H9 (cell line): ENCODE data around the gene ZSCAN22. TPM values are rescaled to one million over a fixed set of nuclear protein-coding genes. Genes with fewer than 3 reads are reported as not detected.

Experiments used
- DNase-seq: peaks from one replicate; pipeline ENCODE4 v3.0.0-alpha.2; 2017
- H2AFZ ChIP-seq: one replicate; pipeline ENCODE4 v1.6.1; 2013; ENCODE audit warnings: mild to moderate bottlenecking, low read length, control low read depth, moderate library complexity
- H2AK5ac ChIP-seq: 2 replicates; pipeline ENCODE4 v1.6.1; 2013; ENCODE audit warnings: low read length, control low read depth, mixed read lengths; ENCODE audit not compliant: insufficient read length
- H2BK120ac ChIP-seq: one replicate; pipeline ENCODE4 v1.6.1; 2013; ENCODE audit warnings: low read depth, mild to moderate bottlenecking, low read length, control low read depth, inconsistent platforms; ENCODE audit not compliant: poor library complexity, severe bottlenecking
- H2BK12ac ChIP-seq: 2 replicates; pipeline ENCODE4 v1.6.1; 2013; ENCODE audit warnings: low read length, control low read depth, mixed read lengths, low read depth; ENCODE audit not compliant: insufficient read length
- H2BK15ac ChIP-seq: 2 replicates; pipeline ENCODE4 v1.6.1; 2013; ENCODE audit warnings: low read depth, low read length, control low read depth
- H2BK20ac ChIP-seq: one replicate; pipeline ENCODE4 v1.6.1; 2013; ENCODE audit warnings: low read depth, mild to moderate bottlenecking, low read length, control low read depth, inconsistent platforms; ENCODE audit not compliant: poor library complexity, severe bottlenecking
- H2BK5ac ChIP-seq: 2 replicates; pipeline ENCODE4 v1.6.1; 2013; ENCODE audit warnings: low read length, control low read depth, mixed read lengths; ENCODE audit not compliant: insufficient read length
- H3K14ac ChIP-seq: 2 replicates; pipeline ENCODE4 v1.6.1; 2013; ENCODE audit warnings: low read length, control low read depth; ENCODE audit not compliant: insufficient read depth
- H3K18ac ChIP-seq: 2 replicates; pipeline ENCODE4 v1.6.1; 2013; ENCODE audit warnings: low read depth, mild to moderate bottlenecking, mixed read lengths, low read length, control low read depth; ENCODE audit not compliant: insufficient read length
- H3K23ac ChIP-seq: 2 replicates; pipeline ENCODE4 v1.6.1; 2013; ENCODE audit warnings: low read length, control low read depth, mixed read lengths, low read depth; ENCODE audit not compliant: insufficient read length
- H3K23me2 ChIP-seq: 2 replicates; pipeline ENCODE4 v1.6.1; 2013; ENCODE audit warnings: low read depth, mild to moderate bottlenecking, mixed read lengths, low read length, control low read depth; ENCODE audit not compliant: insufficient read length, poor library complexity, severe bottlenecking
- H3K27ac ChIP-seq: 2 replicates; pipeline ENCODE4 v1.5.1; 2013; ENCODE audit warnings: low read length, control low read depth, mixed read lengths, low read depth; ENCODE audit not compliant: insufficient read length
- H3K27me3 ChIP-seq: 2 replicates; pipeline ENCODE4 v1.6.1; 2013; ENCODE audit warnings: low read length, control low read depth, inconsistent platforms; ENCODE audit not compliant: insufficient read depth
- H3K4ac ChIP-seq: 2 replicates; pipeline ENCODE4 v1.6.1; 2013; ENCODE audit warnings: low read depth, mild to moderate bottlenecking, control low read depth, inconsistent platforms, low read length, moderate library complexity
- H3K4me1 ChIP-seq: 2 replicates; pipeline ENCODE4 v1.6.1; 2013; ENCODE audit warnings: low read length, control low read depth, inconsistent platforms; ENCODE audit not compliant: insufficient read depth
- H3K4me2 ChIP-seq: 2 replicates; pipeline ENCODE4 v1.6.1; 2013; ENCODE audit warnings: low read length, control low read depth, mixed read lengths; ENCODE audit not compliant: insufficient read length, insufficient read depth
- H3K56ac ChIP-seq: 2 replicates; pipeline ENCODE4 v1.6.1; 2013; ENCODE audit warnings: low read depth, mild to moderate bottlenecking, mixed read lengths, low read length, control low read depth; ENCODE audit not compliant: insufficient read length
- H3K79me1 ChIP-seq: 2 replicates; pipeline ENCODE4 v1.6.1; 2013; ENCODE audit warnings: low read depth, mild to moderate bottlenecking, moderate library complexity, low read length, control low read depth, inconsistent platforms; ENCODE audit not compliant: insufficient read depth, poor library complexity, severe bottlenecking
- H3K79me2 ChIP-seq: 2 replicates; pipeline ENCODE4 v1.6.1; 2013; ENCODE audit warnings: low read length, control low read depth, inconsistent platforms; ENCODE audit not compliant: insufficient read depth
- H3K9ac ChIP-seq: 2 replicates; pipeline ENCODE4 v1.6.1; 2013; ENCODE audit warnings: low read length, control low read depth, mixed read lengths; ENCODE audit not compliant: insufficient read length; ENCODE audit errors: extremely low read depth
- H3K9me3 ChIP-seq: one replicate; pipeline ENCODE4 v1.6.1; 2013; ENCODE audit warnings: low read depth, low read length, inconsistent platforms; ENCODE audit not compliant: control insufficient read depth
- H3T11ph ChIP-seq: one replicate; pipeline ENCODE4 v1.6.1; 2013; ENCODE audit warnings: mild to moderate bottlenecking, low read length, control low read depth, inconsistent platforms
- H4K20me1 ChIP-seq: one replicate; pipeline ENCODE4 v1.6.1; 2013; ENCODE audit not compliant: control insufficient read depth, insufficient read length, insufficient read depth
- H4K5ac ChIP-seq: 2 replicates; pipeline ENCODE4 v1.6.1; 2013; ENCODE audit warnings: low read depth, mild to moderate bottlenecking, mixed read lengths, low read length, control low read depth; ENCODE audit not compliant: insufficient read length
- H4K8ac ChIP-seq: replicated peaks from 2 replicates; pipeline ENCODE4 v1.6.1; 2013; ENCODE audit warnings: low read length, control low read depth, mixed read lengths, low read depth; ENCODE audit not compliant: insufficient read length
- H4K91ac ChIP-seq: 2 replicates; pipeline ENCODE4 v1.6.1; 2013; ENCODE audit warnings: low read depth, mild to moderate bottlenecking, moderate library complexity, mixed read lengths, low read length, control low read depth; ENCODE audit not compliant: insufficient read length
- H3K27ac Mint-ChIP-seq, 3 experiments: 2 replicates in 2 of 3; 3 replicates in 1 of 3; pipeline ENCODE4 v1.8.0; 2020 to 2021; ENCODE audit warnings: mixed read lengths in 3 of 3, mild to moderate bottlenecking in 1 of 3, moderate library complexity in 1 of 3
- H3K27me3 Mint-ChIP-seq: 2 replicates; pipeline ENCODE4 v1.8.0; 2021; ENCODE audit warnings: low read depth, mild to moderate bottlenecking, moderate library complexity, mixed read lengths
- H3K36me3 Mint-ChIP-seq, 3 experiments: 2 replicates in 2 of 3; 3 replicates in 1 of 3; pipeline ENCODE4 v1.8.0; 2020 to 2021; ENCODE audit warnings: low read depth in 3 of 3, mixed read lengths in 3 of 3; ENCODE audit not compliant: insufficient read depth in 1 of 3
- H3K4me1 Mint-ChIP-seq, 2 experiments: 2 replicates each; pipeline ENCODE4 v1.8.0; 2020; ENCODE audit warnings: mixed read lengths in 2 of 2
- H3K4me3 Mint-ChIP-seq, 2 experiments: 2 replicates in 1 of 2; 3 replicates in 1 of 2; pipeline ENCODE4 v1.8.0; 2020 to 2021; ENCODE audit warnings: mild to moderate bottlenecking in 2 of 2, mixed read lengths in 2 of 2, moderate library complexity in 1 of 2
- H3K9me3 Mint-ChIP-seq, 2 experiments: 2 replicates in 1 of 2; 3 replicates in 1 of 2; pipeline ENCODE4 v1.8.0; 2020; ENCODE audit warnings: mild to moderate bottlenecking in 2 of 2, mixed read lengths in 2 of 2, moderate library complexity in 1 of 2
- CTCF ChIP-seq: fragments of 200-600 bp; sonication (generic); conservative IDR thresholded peaks from 3 replicates; pipeline ENCODE4 v1.8.0; 2021; ENCODE audit warnings: antibody characterized with exemption, mild to moderate bottlenecking
- WGBS: extraction: QIAGEN DNeasy Blood & Tissue Kit; methylation state at CpG from one replicate; pipeline ENCODE4 v1.1.7; 2013; ENCODE audit warnings: missing lambda C conversion rate, low lambda C conversion rate, mixed read lengths; ENCODE audit not compliant: insufficient read length; ENCODE audit errors: extremely low coverage; 5-methylcytosine and 5-hydroxymethylcytosine counted together
- total RNA-seq: library from RNA; stranded (reverse); gene quantifications from 2 replicates; pipeline ENCODE4 v1.2.1, GENCODE V29; 2021

The ZSCAN22 gene
- total RNA-seq, 1 experiment from 2014 or later, result 4.8 TPM

- H3T11ph ChIP-seq, result no peak overlapping the region
- H2BK120ac ChIP-seq, result no peak overlapping the region
- peaks cover 7 to 18% (median 13%) of the 10 kb centered on the region in 3 experiments; a peak in 6 of 7 replicates for H3K36me3 Mint-ChIP-seq
- H2AFZ ChIP-seq, result no peak overlapping the region
- H3K4ac ChIP-seq, result no peak overlapping the region
- no peak overlapping the region for H4K8ac ChIP-seq
- no peak overlapping the region for H3K9ac ChIP-seq
- no peaks in the 10 kb centered on the region for H4K20me1 ChIP-seq
- H3K27ac ChIP-seq, result no peak overlapping the region
- no peaks in the 10 kb centered on the region for H3K27me3 Mint-ChIP-seq
- H3K56ac ChIP-seq, result no peak overlapping the region
- no peaks in the 10 kb centered on the region for H3K9me3 ChIP-seq
- H3K14ac ChIP-seq, result no peak overlapping the region; the same call in 1 of the 2 replicates
- no peak for TF ChIP-seq CTCF
- H2BK12ac ChIP-seq, result no peak overlapping the region
- H2BK5ac ChIP-seq, result no peak overlapping the region
- no peaks in the 10 kb centered on the region for H3K9me3 Mint-ChIP-seq
- H4K91ac ChIP-seq, result no peak overlapping the region
- no peaks in the 10 kb centered on the region for H3K79me2 ChIP-seq
- H3K27ac Mint-ChIP-seq, result no peak overlapping the region
- H3K4me1 ChIP-seq, result no peaks in the 10 kb centered on the region
- H3K4me3 Mint-ChIP-seq, result no peak overlapping the region
- no peaks in the 10 kb centered on the region for H3K23me2 ChIP-seq
- H3K4me1 Mint-ChIP-seq, result no peaks in the 10 kb centered on the region
- no peaks in the 10 kb centered on the region for H3K79me1 ChIP-seq
- no peak overlapping the region for H3K18ac ChIP-seq
- H4K5ac ChIP-seq, result no peak overlapping the region
- H3K4me2 ChIP-seq, result no peak overlapping the region
- no peaks in the 10 kb centered on the region for H3K27me3 ChIP-seq
- H2BK15ac ChIP-seq, result no peak overlapping the region
- H3K23ac ChIP-seq, result no peak overlapping the region
- no CpG with 5 or more reads among the region's 10 CpGs for WGBS
- no peak for DNase-seq
- no peak overlapping the region for H2BK20ac ChIP-seq
- H2AK5ac ChIP-seq, result no peak overlapping the region
Measured at GRCh38 chr19:58319241-58319640, 7.6 kb upstream of the ZSCAN22 start.
